ENCODE results near the gene DSE. TPM values are rescaled to one million over a fixed set of nuclear protein-coding genes. Genes with fewer than 3 reads are reported as not detected.

Gene DSE
- polyA plus RNA-seq, 2 of the 4 experiments (the other 2 are of a cell fraction), result 20.2 to 22.7 TPM

DNA sequence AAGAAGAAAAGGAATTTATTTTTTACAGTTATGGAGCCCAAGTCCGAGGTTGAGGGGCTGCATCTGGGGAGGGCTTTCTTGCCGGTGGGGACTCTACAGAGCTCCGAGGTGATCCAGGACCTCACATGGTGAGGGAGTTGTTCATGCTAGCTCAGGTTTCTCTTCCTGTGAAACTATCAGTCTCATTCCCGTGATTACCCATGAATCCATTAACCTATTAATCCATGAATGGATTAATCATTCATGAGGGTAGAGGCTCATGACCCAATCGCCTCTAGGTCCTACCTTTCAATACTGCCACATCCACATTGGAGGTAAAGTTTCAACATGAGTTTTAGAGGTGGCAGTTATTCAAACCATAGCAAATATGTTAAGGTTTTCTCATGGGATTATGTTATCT, 3.8 kb downstream of the DSE start:
- Histone ChIP-seq H3K27ac (no peak overlapping the region), H3K9me3 (no peaks in the 10 kb centered on the region), H3K4me2 (no peak overlapping the region), H3K4me3 (no peak overlapping the region), H3K4me1 (peaks cover 18% of the 10 kb centered on the region)
- DNase-seq (ENCODE audit: low read depth in 1 of 2, low spot score in 1 of 2), result no peak
- TF ChIP-seq BHLHE40 (IDR thresholded peaks at IDR 0.05; ENCODE audit: low read depth, low read length), result no peak
- TF ChIP-seq PBX3 (IDR thresholded peaks at IDR 0.05), result no peak
- TF ChIP-seq USF2 (IDR thresholded peaks at IDR 0.05), result no peak
- no peak for TF ChIP-seq KDM1A (IDR thresholded peaks at IDR 0.05; ENCODE audit: low read depth)
- TF ChIP-seq RNF2 (IDR thresholded peaks at IDR 0.05; ENCODE audit: borderline replicate concordance, low read depth), result no peak
- TF ChIP-seq, protein P1, sequence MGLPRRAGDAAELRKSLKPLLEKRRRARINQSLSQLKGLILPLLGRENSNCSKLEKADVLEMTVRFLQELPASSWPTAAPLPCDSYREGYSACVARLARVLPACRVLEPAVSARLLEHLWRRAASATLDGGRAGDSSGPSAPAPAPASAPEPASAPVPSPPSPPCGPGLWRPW (IDR thresholded peaks at IDR 0.05), result no peak
- TF ChIP-seq ZC3H11A (IDR thresholded peaks at IDR 0.05), result no peak
- TF ChIP-seq EHMT2 (IDR thresholded peaks at IDR 0.05; ENCODE audit: low read depth), result no peak
- TF ChIP-seq PHF8 (IDR thresholded peaks at IDR 0.05; ENCODE audit: borderline replicate concordance, low read depth), result no peak
- no peak for TF ChIP-seq NFE2L2 (conservative IDR thresholded peaks at IDR 0.05; ENCODE audit: low read length)
- no peak for TF ChIP-seq HEYL (CRISPR knock-in tag; IDR thresholded peaks at IDR 0.05)
- TF ChIP-seq, protein P2, sequence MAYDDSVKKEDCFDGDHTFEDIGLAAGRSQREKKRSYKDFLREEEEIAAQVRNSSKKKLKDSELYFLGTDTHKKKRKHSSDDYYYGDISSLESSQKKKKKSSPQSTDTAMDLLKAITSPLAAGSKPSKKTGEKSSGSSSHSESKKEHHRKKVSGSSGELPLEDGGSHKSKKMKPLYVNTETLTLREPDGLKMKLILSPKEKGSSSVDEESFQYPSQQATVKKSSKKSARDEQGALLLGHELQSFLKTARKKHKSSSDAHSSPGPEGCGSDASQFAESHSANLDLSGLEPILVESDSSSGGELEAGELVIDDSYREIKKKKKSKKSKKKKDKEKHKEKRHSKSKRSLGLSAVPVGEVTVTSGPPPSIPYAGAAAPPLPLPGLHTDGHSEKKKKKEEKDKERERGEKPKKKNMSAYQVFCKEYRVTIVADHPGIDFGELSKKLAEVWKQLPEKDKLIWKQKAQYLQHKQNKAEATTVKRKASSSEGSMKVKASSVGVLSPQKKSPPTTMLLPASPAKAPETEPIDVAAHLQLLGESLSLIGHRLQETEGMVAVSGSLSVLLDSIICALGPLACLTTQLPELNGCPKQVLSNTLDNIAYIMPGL (CRISPR knock-in tag; IDR thresholded peaks at IDR 0.05; ENCODE audit: borderline replicate concordance), result no peak
- no peak for TF ChIP-seq EHF (CRISPR knock-in tag; IDR thresholded peaks at IDR 0.05)
- 76% methylated on average over 5 of the region's 5 CpGs for WGBS (ENCODE audit: missing lambda C conversion rate)
- FAIRE-seq, result no peak
- POLR2A ChIA-PET, result no interaction called here
- CTCF ChIA-PET, result interaction anchor here (0.9 kb wide), 1 partner anchor 18 kb away, joined by 3 read pairs; no protein-coding TSS in a partner anchor
- no peak for ATAC-seq

GRCh38 chr6:116375262-116375661, 4.5 kb downstream of the DSE start:
- POLR2A ChIA-PET, result no interaction called here
- Histone ChIP-seq H3K9me3 (no peaks in the 10 kb centered on the region), H3K27ac (no peak overlapping the region), H3K4me3 (no peak overlapping the region), H3K4me2 (no peak overlapping the region), H3K4me1 (peaks cover 20% of the 10 kb centered on the region)
- ATAC-seq, result no peak
- FAIRE-seq, result no peak
- no peak for DNase-seq (ENCODE audit: low read depth in 1 of 2, low spot score in 1 of 2)
- CTCF ChIA-PET, result no interaction called here
- WGBS (ENCODE audit: missing lambda C conversion rate), result 81% methylated on average over 2 of the region's 2 CpGs
- no peak for TF ChIP-seq ZSCAN20 (CRISPR knock-in tag; IDR thresholded peaks at IDR 0.05)
- TF ChIP-seq ZC3H11A (IDR thresholded peaks at IDR 0.05), result no peak
- no peak for TF ChIP-seq NFE2L2 (conservative IDR thresholded peaks at IDR 0.05; ENCODE audit: low read length)
- TF ChIP-seq, protein P3, sequence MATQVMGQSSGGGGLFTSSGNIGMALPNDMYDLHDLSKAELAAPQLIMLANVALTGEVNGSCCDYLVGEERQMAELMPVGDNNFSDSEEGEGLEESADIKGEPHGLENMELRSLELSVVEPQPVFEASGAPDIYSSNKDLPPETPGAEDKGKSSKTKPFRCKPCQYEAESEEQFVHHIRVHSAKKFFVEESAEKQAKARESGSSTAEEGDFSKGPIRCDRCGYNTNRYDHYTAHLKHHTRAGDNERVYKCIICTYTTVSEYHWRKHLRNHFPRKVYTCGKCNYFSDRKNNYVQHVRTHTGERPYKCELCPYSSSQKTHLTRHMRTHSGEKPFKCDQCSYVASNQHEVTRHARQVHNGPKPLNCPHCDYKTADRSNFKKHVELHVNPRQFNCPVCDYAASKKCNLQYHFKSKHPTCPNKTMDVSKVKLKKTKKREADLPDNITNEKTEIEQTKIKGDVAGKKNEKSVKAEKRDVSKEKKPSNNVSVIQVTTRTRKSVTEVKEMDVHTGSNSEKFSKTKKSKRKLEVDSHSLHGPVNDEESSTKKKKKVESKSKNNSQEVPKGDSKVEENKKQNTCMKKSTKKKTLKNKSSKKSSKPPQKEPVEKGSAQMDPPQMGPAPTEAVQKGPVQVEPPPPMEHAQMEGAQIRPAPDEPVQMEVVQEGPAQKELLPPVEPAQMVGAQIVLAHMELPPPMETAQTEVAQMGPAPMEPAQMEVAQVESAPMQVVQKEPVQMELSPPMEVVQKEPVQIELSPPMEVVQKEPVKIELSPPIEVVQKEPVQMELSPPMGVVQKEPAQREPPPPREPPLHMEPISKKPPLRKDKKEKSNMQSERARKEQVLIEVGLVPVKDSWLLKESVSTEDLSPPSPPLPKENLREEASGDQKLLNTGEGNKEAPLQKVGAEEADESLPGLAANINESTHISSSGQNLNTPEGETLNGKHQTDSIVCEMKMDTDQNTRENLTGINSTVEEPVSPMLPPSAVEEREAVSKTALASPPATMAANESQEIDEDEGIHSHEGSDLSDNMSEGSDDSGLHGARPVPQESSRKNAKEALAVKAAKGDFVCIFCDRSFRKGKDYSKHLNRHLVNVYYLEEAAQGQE (IDR thresholded peaks at IDR 0.05), result no peak
- TF ChIP-seq, protein P2 (CRISPR knock-in tag; IDR thresholded peaks at IDR 0.05; ENCODE audit: borderline replicate concordance), result no peak
- TF ChIP-seq CBX8 (IDR thresholded peaks at IDR 0.05), result no peak
- no peak for TF ChIP-seq BHLHE40 (IDR thresholded peaks at IDR 0.05; ENCODE audit: low read depth, low read length)
- no peak for TF ChIP-seq E2F6 (IDR thresholded peaks at IDR 0.05; ENCODE audit: borderline replicate concordance, low read depth)
- no peak for TF ChIP-seq ELK1 (IDR thresholded peaks at IDR 0.05; ENCODE audit: low read depth, low read length)
- TF ChIP-seq HOXA7 (CRISPR knock-in tag; IDR thresholded peaks at IDR 0.05), result no peak
- TF ChIP-seq RNF2 (IDR thresholded peaks at IDR 0.05; ENCODE audit: borderline replicate concordance, low read depth), result no peak
- TF ChIP-seq CHD4 (IDR thresholded peaks at IDR 0.05; ENCODE audit: borderline replicate concordance), result no peak
- TF ChIP-seq HDAC2 (IDR thresholded peaks at IDR 0.05), result no peak
- no peak for TF ChIP-seq USF2 (IDR thresholded peaks at IDR 0.05)
- no peak for TF ChIP-seq POLR2AphosphoS2 (conservative IDR thresholded peaks at IDR 0.05; ENCODE audit: low read length)
- no peak for TF ChIP-seq KDM5A (IDR thresholded peaks at IDR 0.05)
